ENCODE measurements around the gene KPNA3.

The KPNA3 gene

DNA sequence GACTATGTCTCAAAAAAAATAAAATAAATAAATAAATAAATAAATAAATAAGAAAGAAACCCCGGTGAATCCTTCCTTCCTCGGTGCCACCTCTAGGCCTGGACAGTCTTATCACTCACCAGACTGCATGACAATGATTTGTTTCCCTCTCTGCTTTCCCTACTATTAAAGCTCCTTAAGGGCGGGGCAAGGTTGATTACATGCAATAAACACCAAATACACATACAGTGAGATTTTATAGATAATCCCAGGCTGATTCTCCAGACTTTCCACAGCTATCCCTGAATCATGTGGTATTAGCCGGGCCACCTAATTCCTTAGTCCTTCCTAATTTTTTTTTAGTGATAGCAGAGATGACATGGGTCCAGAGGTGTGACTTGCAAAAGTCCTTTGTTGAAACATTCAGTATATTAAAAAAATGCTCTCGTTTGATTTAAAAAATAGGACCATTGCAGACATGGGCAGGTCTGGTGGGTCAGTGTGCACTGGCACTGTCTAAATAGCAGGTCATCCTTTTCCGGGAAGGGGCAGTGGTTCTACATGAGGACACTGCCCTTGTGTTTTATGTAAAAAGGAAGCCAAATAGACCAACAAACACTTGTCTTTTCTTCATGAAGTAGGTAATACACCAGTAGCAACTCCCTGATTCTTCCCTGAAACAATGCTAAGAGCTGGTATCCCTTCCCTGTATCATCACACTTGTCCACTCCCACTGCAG is 115.7 kb downstream of the KPNA3 start:
- DNase-seq = no peak

DNA sequence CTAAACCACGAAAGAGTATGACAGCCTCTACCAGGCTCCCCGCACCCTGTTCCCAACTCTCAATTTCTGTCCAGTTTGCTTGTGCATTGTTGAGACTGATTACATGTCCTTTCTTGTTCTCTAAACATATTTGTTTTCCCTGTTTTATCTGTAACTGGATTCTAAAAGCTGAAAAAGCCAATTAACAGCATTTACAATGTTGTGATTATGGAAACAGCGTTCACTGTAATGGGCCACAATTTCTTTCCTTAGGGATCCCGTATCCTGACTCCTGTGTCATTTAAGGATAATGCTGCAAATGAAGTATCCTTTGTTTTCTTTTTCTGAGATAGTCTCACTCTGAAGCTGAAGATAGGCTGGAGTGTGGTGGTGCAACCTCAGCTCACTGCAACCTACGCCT is 121.7 kb downstream of the KPNA3 start:
- no peak for DNase-seq

DNA sequence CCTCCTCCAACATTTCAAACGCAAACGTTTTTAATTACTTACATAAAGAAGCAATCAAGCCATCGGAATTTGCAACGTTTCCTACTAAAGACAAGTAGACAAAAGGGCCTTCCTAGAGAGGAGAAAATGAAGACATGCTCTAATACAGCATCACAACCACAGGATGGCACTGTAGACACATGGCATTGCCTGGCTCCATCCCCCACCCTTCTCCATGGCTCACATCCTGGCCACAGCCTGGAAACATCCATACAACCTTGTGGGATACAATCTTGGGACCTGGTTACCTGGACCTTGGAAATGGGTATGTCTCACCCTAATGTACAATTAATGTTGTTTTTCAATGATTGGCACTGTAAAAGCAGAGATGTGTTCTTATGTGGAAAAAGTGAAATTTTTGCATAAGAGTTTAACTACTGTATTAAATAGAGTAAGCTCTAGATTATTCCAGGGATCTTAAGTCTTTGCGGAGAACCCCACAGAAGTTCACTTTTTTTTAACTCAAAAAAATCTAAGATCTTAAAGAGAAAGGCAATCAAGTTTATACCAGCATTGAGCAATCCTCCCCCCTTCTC is 122.7 kb downstream of the KPNA3 start:
- peak in 11 of 14 donors; percentile 2 to 52 (median 20) for DNase-seq

DNA sequence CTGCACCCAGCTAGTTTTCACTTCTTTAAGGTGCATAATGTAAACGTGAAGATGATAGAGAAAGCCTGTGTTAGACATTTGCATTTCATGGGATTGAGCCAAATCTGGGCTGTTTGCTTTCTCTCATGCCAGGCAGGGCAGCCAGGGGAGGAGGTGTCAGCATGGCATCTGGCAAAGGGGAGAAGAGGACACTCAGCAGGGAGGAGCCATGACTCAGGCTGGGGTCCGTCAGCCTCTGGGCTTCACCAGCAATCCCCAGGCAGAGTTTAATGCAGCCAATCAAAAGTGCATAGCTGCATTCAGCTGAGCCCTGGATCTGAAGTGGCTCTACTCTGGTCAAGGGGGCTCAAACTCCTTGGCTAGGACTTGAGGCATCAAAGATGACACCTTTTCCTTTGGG is 124.7 kb downstream of the KPNA3 start:
- DNase-seq = no peak

DNA sequence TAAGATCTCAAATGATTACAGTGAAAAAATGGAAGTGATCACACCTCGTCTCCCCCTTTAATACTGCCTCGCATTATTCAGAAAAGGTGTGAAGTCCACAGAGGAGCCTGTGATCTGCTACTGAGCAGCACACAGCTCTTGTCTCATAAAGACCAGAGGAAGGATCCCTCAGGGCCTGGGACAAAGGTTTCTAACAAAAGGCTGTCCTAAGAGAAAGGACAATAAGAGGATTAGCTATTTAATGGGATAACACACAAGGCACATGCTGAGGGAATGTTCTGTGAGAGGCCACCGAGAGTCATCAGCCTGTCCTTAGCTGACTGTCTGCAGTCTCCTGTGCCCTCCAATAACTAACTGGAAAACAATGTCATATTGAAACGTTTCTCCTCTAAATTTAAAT is 127.9 kb downstream of the KPNA3 start:
- DNase-seq = no peak

DNA sequence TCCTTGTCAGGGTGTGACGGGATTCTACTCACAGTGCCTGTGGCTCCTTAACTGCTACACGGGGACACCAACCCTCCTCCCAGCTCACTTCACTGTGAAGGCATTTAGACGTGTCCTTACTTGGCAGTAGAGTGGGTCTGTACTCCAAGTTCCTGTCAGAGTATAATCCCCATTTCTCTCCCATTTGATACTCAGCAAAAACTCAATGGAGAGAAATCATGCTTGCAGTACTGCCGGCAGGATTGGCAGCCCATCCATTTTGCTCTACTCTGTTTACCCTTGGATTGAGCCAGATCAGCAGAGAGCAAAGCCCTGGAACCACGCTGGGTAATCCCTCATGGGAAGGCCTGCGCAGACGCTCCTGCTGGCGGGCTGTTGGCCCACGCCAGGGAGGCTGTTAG is 135.2 kb downstream of the KPNA3 start:
- peak in 1 of 14 donors; percentile 13 for DNase-seq

DNA sequence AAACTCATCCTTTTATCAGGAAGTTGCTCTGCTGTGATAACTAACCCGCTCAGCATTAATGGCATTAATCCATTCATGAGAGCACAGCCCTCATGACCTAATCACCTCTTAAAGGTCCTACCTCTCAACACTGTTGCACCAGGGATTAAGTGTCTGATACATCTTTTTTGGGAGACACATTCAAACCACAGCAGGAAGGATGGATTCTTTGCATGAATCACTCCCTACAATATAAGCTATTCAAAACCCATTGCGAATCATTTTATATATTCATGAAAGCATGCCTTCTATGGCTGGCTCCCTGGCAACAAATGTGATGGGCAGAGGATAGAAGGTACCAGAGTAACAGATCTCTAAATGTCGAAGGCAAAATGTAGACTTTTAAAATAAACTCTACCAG is 136.6 kb downstream of the KPNA3 start:
- no peak for DNase-seq

DNA sequence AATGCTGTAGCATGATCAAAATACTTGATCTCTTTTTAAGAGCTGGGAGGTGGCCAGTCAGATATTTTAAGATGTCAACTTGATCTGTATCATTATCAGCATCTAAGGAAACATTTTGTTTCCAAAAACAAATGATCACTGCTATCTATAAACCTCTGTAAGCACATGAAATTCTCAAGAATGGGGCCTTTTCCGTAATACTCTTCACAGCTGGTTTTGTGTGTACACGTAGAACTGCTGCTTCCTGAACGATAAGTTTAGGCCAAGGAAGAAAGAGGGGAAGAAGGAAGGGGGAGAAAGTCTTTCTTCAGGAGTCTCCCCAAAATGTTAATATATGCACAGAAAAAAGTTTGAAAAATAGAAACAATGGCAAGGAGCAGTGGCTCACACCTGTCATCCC is 138.5 kb downstream of the KPNA3 start:
- no peak for DNase-seq

DNA sequence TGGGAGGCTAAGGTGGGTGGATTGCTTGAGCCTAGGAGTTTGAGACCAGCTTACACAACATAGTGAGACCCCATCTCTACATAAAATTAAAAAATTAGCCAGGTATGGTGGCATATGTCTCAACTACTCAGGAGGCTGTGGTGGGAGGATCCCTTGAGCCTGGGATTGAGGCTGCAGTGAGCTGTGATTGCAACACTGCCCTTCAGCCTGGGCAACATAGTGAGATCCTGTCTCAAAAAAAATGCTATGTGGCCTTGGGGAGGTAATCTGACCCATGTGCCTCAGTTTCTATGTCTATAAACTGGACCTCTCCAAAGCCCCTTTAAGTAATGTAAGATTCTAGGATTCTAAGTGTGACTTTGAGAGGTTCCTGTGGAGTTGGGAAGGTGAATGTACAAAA is 139.0 kb downstream of the KPNA3 start:
- no peak for DNase-seq

DNA sequence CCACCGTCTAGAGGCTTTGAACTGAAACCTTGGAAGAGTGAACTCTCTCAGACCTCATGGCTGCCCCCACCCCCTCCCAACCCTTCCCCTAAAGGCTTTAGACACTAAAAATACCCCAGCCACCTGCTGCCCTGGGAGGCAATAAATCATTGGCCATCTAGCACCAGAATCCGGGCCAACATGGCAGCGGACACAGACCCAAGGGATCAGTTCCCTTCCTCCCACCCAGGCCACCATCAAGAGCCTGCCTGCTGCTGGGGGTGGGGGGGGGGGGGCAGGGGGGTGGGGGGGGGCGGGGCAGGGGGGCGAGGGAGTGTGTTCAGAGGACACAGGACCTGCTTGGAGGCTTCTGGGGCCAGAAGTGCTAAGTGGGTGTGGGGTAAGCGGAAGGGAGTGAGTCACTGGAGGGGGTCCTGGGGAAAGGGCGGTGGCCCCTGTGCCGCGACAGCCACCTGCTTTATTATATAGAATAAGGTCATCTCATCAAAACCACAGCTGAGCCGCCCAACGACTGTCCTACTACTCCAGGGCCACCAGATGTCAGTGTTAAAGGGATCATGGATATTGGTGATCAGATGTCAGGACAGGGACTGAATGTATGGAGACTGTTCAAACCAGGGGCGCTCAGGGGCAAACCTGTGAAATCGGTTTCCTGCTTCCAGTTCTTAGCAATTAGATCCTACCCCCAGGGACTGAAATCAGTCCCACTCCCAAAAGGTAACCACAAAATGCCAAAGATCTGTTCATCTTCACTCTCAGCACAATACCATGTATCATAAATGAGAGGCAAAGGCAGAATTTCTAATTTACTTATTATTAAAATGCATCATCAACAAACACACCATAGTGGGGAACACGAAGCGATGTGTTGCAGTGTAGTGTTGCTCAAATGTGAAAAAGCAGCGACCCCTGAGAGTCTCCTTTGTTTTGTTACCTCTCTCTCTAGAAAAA is 139.9 kb downstream of the KPNA3 start:
- DNase-seq = no peak

DNA sequence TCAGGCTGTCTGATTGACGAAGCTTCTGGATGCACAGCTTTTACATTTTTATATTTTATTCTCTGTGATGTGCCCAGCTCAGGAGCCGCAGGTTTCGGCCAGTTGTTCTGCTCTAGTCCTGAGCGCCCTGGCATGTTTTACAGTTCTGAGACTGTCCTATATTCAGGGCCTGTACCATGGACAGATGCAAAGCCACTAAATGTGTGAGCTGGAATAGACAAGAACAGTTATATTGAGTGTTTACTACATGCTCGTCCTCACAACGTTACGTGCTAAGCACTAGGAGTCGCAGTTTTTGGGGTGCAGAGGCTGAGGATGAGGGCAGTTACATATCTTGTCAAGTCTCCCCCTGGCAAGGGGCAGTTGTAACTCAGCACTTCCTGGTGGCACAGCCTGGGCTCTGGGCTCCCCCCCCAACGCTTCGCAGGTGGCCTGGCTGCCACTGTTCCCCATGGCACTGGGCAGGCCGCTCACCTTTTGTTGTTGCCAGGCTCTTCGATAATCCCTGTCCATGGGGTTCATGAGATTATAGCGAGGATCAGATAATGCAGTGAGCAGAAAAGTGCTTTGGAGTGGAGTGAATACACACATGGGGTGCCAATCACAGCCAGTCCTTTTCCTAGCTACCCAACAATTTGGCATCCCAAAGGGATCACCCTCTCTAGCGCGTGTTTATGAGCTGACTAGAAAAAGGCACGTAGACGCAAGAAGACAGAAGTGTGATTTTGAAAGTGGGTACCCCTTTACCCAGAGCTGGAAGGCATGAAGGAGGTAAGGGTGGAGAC is 140.7 kb downstream of the KPNA3 start:
- no peak for DNase-seq

DNA sequence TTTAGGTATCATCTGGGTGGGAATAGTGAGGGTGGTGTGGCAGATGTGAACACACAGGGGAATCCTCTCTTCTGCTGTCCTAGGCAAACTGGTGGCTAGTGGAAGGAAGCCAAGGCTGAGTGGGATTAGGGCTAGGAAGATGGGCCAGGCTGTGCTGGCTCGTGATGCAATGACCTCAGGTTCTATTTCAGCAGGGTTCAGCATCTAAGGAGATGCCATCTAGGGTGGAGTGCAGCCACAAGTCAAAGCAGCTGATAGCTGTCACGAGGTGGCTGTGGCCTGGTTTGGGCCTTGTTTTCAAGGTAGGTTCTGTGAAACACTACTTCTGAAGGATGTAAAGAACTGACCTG is 142.5 kb downstream of the KPNA3 start:
- no peak for DNase-seq

Measured in C1 segment of cervical spinal cord (tissue), 14 donors.